Activated CD4-positive, alpha-beta T cell treated with anti-CD3 and anti-CD28 coated beads for 36 hours (primary cell): ENCODE data around the gene GCHFR. TPM values are rescaled to one million over a fixed set of nuclear protein-coding genes. Genes with fewer than 3 reads are reported as not detected.
A peak's percentile ranks its signal among the peaks of the same experiment; 100 is the strongest.

Source experiments
- ATAC-seq: fragments of 200-7000 bp; cut with Tn5 transposase; one replicate; pipeline ENCODE4 v1.10.0; 2021; ENCODE audit warnings: mild to moderate bottlenecking, moderate library complexity
- CTCF ChIA-PET: fragments of 350-600 bp; sonication (Branson Sonifier 250); formaldehyde crosslinking; loops from one replicate; lab custom pipeline; 2021; ENCODE audit warnings: antibody characterized with exemption; lab: Charles Lee
- POLR2A ChIA-PET: fragments of 350-600 bp; sonication (Branson Sonifier 250); formaldehyde crosslinking; loops from one replicate; lab custom pipeline; 2021; ENCODE audit warnings: antibody characterized with exemption, inconsistent platforms; lab: Charles Lee
- DNase-seq: peaks from one replicate; pipeline ENCODE4 v3.0.0-alpha.2; 2020
- H3K27ac Mint-ChIP-seq: one replicate; pipeline ENCODE4 v1.8.0; 2021; ENCODE audit warnings: mixed read lengths
- H3K27me3 Mint-ChIP-seq: one replicate; pipeline ENCODE4 v1.8.0; 2021; ENCODE audit warnings: mixed read lengths
- H3K36me3 Mint-ChIP-seq: one replicate; pipeline ENCODE4 v1.8.0; 2021; ENCODE audit warnings: low read depth, mixed read lengths
- H3K4me1 Mint-ChIP-seq: one replicate; pipeline ENCODE4 v1.8.0; 2021; ENCODE audit warnings: mixed read lengths
- H3K4me3 Mint-ChIP-seq: one replicate; pipeline ENCODE4 v1.8.0; 2021; ENCODE audit warnings: mild to moderate bottlenecking, moderate library complexity, mixed read lengths
- H3K9me3 Mint-ChIP-seq: one replicate; pipeline ENCODE4 v1.8.0; 2021; ENCODE audit warnings: low read depth, mixed read lengths
- intact Hi-C, 2 experiments: fragments of 100-400 bp; cut with DNase I in 1 of 2; cut with micrococcal nuclease in 1 of 2; formaldehyde crosslinking; loops; one replicate each; pipeline versions ENCODE4 v1.14.2 to v1.15.1; 2022 to 2024; cut with DNase I, micrococcal nuclease
- total RNA-seq, 2 experiments: library from RNA; stranded (reverse); gene quantifications; one replicate each; pipeline ENCODE4 v1.2.3, GENCODE V29; 2021

GCHFR gene
- total RNA-seq, 2 experiments from 2014 or later, result 32.8 to 41.1 TPM

DNA sequence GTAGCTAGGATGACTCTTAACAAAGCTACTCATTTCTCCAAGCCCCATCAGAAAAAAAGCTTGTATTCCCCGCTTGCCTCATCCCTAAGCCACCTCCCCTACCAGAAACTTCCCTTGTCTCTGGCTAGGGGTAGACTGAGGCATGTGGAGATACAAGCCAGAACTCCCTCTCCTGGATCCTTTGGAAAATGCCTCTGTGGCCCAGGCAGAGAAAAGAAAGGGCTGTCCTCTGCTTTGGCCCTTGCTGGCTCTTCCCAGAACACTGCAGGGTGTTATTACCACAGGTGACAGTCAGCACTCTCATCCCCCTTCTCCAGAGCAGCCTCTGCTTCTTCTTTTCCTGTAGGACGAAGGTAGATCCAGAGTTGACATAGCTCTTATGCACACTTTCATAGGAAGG, 24.0 kb upstream of the GCHFR start:
- Mint-ChIP-seq H3K4me1 (peaks cover 17% of the 10 kb centered on the region), H3K4me3 (no peak overlapping the region), H3K27me3 (no peaks in the 10 kb centered on the region), H3K27ac (no peak overlapping the region), H3K36me3 (peaks cover 42% of the 10 kb centered on the region), H3K9me3 (no peaks in the 10 kb centered on the region)
- DNase-seq (no peak), ATAC-seq (no peak)
- ChIA-PET POLR2A (interaction anchor here (0.5 to 0.6 kb wide), 2 partner anchors 99 to 490 kb away, joined by 3 to 4 read pairs; no protein-coding TSS in a partner anchor), CTCF (interaction anchor here (0.7 to 1.8 kb wide), 6 partner anchors 9 to 46 kb away, joined by 3 to 9 read pairs (median 4); partner anchors contain the start of gene C15orf62)
- intact Hi-C loops, result loop anchor here in 1 of 2 experiments (10.0 kb wide), 1 partner anchor 155 kb away; the partner anchor contains the start of gene VPS18

DNA sequence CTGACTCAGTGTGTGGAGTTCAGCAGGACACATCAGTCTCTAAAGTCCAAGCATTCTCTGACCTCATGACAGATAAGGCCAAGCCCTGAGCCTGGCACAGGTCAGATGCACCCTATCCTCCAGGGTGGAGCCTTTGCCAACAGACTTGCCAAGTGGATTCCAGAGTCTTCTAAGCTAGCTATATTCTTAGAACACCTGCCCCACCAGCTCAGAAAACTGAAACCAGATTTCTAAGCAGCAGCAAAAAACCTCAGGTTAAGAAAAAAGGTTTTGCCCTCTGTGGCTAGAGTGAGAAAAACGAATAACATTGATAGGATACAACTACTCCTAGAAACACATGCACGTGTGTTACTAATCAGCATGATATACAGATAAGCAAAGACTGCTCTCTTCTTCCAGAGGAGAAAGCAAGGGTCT, 20.4 kb upstream of the GCHFR start:
- POLR2A ChIA-PET, result interaction anchor here (1.0 to 1.9 kb wide), 3 partner anchors 22 to 64 kb away, joined by 3 to 8 read pairs (median 5); partner anchors contain the start of genes DNAJC17, RAD51 and ZFYVE19
- peak; percentile 19 for DNase-seq
- H3K27ac Mint-ChIP-seq, result peak overlapping the region; percentile 59
- H3K27me3 Mint-ChIP-seq, result no peaks in the 10 kb centered on the region
- CTCF ChIA-PET, result interaction anchor here (0.7 to 2.6 kb wide), 9 partner anchors 8 to 154 kb away, joined by 3 to 10 read pairs (median 4); partner anchors contain the start of gene RAD51
- intact Hi-C loops, result loop anchor here in 1 of 2 experiments (10.0 kb wide), 1 partner anchor 151 kb away; the partner anchor contains the start of gene VPS18
- H3K4me3 Mint-ChIP-seq, result no peak overlapping the region
- H3K36me3 Mint-ChIP-seq, result peaks cover 38% of the 10 kb centered on the region
- peaks cover 25% of the 10 kb centered on the region for H3K4me1 Mint-ChIP-seq
- H3K9me3 Mint-ChIP-seq, result no peaks in the 10 kb centered on the region
- ATAC-seq, result peak; percentile 25

DNA sequence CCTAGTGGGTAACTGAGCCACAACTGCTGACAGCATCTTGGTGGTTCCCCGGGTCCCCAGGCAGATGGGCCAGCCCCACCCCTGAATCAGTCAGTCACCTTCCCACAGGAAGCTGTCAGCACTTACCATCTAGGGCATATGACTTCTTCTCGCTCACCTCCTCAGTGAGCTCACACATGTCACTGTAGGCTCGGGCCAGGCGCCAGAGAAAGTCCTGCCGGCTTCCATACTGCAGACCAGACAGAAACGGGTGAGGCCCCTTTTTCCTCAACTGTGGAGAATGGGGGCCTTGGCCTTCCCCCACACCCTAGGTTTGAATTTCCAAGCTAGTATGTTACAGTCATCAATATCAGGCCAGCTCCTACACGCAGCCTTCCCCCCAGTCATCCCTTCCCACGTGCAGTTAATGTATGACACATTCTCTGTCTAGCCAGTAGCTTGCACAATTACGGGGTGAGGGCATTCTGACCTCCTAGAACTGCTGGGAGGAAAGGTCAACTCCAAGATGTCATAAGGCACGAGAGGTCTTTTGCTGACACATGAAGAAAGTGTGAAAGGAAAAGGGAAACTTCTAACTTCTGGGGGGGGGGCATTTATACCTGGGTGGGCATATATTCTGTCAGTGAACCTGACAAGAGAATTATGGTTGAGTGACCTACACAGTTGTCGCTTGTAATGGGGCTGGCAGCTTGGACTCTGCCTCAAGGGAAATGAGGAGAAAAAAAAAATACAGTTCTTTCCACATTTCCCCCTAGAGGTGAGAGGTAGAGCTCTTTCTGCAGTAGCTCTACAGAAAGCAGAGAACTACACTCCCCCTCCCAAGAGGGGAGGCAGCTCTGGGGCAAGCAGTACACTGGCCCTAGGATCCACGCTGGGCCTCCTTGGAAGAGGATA, 19.7 kb upstream of the GCHFR start:
- Mint-ChIP-seq H3K36me3 (peaks cover 32% of the 10 kb centered on the region), H3K4me3 (peak overlapping the region; percentile 4)
- intact Hi-C loops, result loop anchor here (1.0 to 10.0 kb wide), 4 partner anchors 11 to 151 kb away; partner anchors contain the start of genes RAD51 (in 1 of the 2), RMDN3 (in 1 of the 2) and VPS18 (in 1 of the 2)

DNA sequence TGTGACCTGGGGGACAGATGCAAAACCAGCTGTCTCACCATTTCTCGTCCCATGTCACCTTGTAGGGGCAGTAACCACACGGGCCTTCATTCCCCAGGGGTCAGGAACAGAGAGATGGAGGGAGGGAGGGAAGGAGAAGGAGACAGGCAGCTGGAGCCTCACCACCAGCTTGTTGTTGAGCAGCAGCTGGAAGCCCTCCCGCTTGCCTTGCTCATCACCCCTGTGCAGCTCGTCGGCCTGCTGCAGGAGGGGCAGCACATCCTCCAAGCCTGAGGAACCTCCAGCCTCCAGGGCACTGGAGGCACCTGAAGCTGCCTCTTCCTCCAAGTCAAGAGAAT, 19.1 kb upstream of the GCHFR start:
- peaks cover 37% of the 10 kb centered on the region for H3K36me3 Mint-ChIP-seq
- no peak overlapping the region for H3K4me3 Mint-ChIP-seq
- ChIA-PET POLR2A (interaction anchor here (0.6 to 1.9 kb wide), 2 partner anchors 18 to 21 kb away, joined by 5 to 8 read pairs; no protein-coding TSS in a partner anchor), CTCF (interaction anchor here (0.6 to 2.6 kb wide), 10 partner anchors 9 to 159 kb away, joined by 3 to 10 read pairs (median 6); partner anchors contain the start of genes RAD51 and VPS18)
- peaks cover 25% of the 10 kb centered on the region for H3K4me1 Mint-ChIP-seq
- H3K9me3 Mint-ChIP-seq, result no peaks in the 10 kb centered on the region
- DNase-seq (no peak), ATAC-seq (no peak)
- intact Hi-C loops, result loop anchor here (1.0 to 10.0 kb wide), 4 partner anchors 11 to 150 kb away; partner anchors contain the start of genes RAD51 (in 1 of the 2), RMDN3 (in 1 of the 2) and VPS18 (in 1 of the 2)
- no peaks in the 10 kb centered on the region for H3K27me3 Mint-ChIP-seq
- H3K27ac Mint-ChIP-seq, result no peak overlapping the region

More for the DNA sequence above, 19.7 kb upstream of the GCHFR start:
- Mint-ChIP-seq H3K9me3 (no peaks in the 10 kb centered on the region), H3K27ac (peak overlapping the region; percentile 71), H3K4me1 (peaks cover 25% of the 10 kb centered on the region), H3K27me3 (no peaks in the 10 kb centered on the region)
- POLR2A ChIA-PET, result interaction anchor here (0.5 to 1.9 kb wide), 6 partner anchors 12 to 1186 kb away, joined by 3 to 8 read pairs (median 4); partner anchors contain the start of genes DNAJC17, RAD51 and ZFYVE19
- ATAC-seq (peak; percentile 93), DNase-seq (peak; percentile 82)
- CTCF ChIA-PET, result interaction anchor here (0.6 to 2.6 kb wide), 15 partner anchors 9 to 160 kb away, joined by 3 to 10 read pairs (median 4); partner anchors contain the start of genes RAD51 and VPS18

DNA sequence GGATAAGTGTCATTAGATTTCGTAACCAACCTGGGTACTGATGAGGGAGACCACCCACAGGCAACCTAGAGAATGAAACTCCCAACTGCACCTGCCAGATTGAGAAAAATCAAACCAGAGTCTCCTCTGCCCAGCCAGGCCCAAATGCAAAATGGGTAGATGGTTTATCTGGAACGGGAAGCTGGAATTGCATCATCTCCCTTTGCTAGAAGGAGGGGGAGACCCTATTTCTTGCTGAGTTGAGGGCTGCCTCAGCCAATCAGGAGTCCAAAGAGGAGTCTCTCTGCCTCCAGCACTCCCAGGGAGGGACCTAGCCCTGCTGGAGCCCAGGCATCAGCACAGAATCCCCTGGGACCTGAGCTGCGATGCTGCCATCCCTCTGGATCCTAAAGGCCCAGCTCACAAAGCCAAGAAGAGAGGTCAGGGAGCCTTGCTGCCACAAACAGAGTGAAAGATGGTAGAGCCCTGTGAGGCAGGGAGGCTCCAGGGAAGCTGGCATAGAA, 16.9 kb upstream of the GCHFR start:
- peak overlapping the region; percentile 13 for H3K27ac Mint-ChIP-seq
- peaks cover 30% of the 10 kb centered on the region for H3K4me1 Mint-ChIP-seq
- intact Hi-C loops, result loop anchor here (1.0 to 10.0 kb wide), 3 partner anchors 35 to 148 kb away; partner anchors contain the start of gene VPS18 (in 1 of the 2)
- ATAC-seq, result no peak
- CTCF ChIA-PET, result interaction anchor here (0.6 to 2.3 kb wide), 5 partner anchors 11 to 125 kb away, joined by 3 to 5 read pairs (median 3); no protein-coding TSS in a partner anchor
- DNase-seq, result no peak
- H3K27me3 Mint-ChIP-seq, result no peaks in the 10 kb centered on the region
- POLR2A ChIA-PET, result no interaction called here
- peaks cover 45% of the 10 kb centered on the region for H3K36me3 Mint-ChIP-seq
- H3K4me3 Mint-ChIP-seq, result no peak overlapping the region
- no peaks in the 10 kb centered on the region for H3K9me3 Mint-ChIP-seq

GRCh38 chr15:40747685-40748631, 15.9 kb upstream of the GCHFR start:
- CTCF ChIA-PET, result interaction anchor here (1.1 to 2.3 kb wide), 3 partner anchors 34 to 124 kb away, joined by 3 to 5 read pairs (median 3); no protein-coding TSS in a partner anchor
- no peaks in the 10 kb centered on the region for H3K27me3 Mint-ChIP-seq
- H3K4me3 Mint-ChIP-seq, result no peak overlapping the region
- ATAC-seq (no peak), DNase-seq (no peak)
- peaks cover 37% of the 10 kb centered on the region for H3K4me1 Mint-ChIP-seq
- no peaks in the 10 kb centered on the region for H3K9me3 Mint-ChIP-seq
- H3K36me3 Mint-ChIP-seq, result peaks cover 45% of the 10 kb centered on the region
- intact Hi-C loops, result loop anchor here in 1 of 2 experiments (2.0 to 10.0 kb wide), 2 partner anchors 35 to 147 kb away; partner anchors contain the start of gene VPS18
- H3K27ac Mint-ChIP-seq, result no peak overlapping the region
- POLR2A ChIA-PET, result no interaction called here

GRCh38 chr15:40749151-40749630, 14.7 kb upstream of the GCHFR start:
- Mint-ChIP-seq H3K27ac (no peak overlapping the region), H3K36me3 (peaks cover 45% of the 10 kb centered on the region), H3K4me3 (no peak overlapping the region), H3K4me1 (peaks cover 38% of the 10 kb centered on the region), H3K9me3 (no peaks in the 10 kb centered on the region), H3K27me3 (no peaks in the 10 kb centered on the region)
- ChIA-PET POLR2A (no interaction called here), CTCF (interaction anchor here (0.6 kb wide), 1 partner anchor 490 kb away, joined by 3 read pairs; no protein-coding TSS in a partner anchor)
- ATAC-seq, result no peak
- intact Hi-C loops, result loop anchor here in 1 of 2 experiments (10.0 kb wide), 1 partner anchor 146 kb away; the partner anchor contains the start of gene VPS18
- no peak for DNase-seq

GRCh38 chr15:40750885-40751284, 13.0 kb upstream of the GCHFR start:
- CTCF ChIA-PET, result interaction anchor here (1.3 to 1.7 kb wide), 2 partner anchors 20 to 32 kb away, joined by 4 read pairs; no protein-coding TSS in a partner anchor
- DNase-seq, result no peak
- no peaks in the 10 kb centered on the region for H3K9me3 Mint-ChIP-seq
- no peaks in the 10 kb centered on the region for H3K27me3 Mint-ChIP-seq
- peaks cover 30% of the 10 kb centered on the region for H3K4me1 Mint-ChIP-seq
- POLR2A ChIA-PET, result no interaction called here
- intact Hi-C loops, result no loop called here
- no peak overlapping the region for H3K27ac Mint-ChIP-seq
- H3K4me3 Mint-ChIP-seq, result no peak overlapping the region
- peaks cover 39% of the 10 kb centered on the region for H3K36me3 Mint-ChIP-seq
- ATAC-seq, result no peak

GRCh38 chr15:40751745-40752144, 12.1 kb upstream of the GCHFR start:
- POLR2A ChIA-PET, result no interaction called here
- DNase-seq, result no peak
- Mint-ChIP-seq H3K9me3 (no peaks in the 10 kb centered on the region), H3K36me3 (peaks cover 39% of the 10 kb centered on the region), H3K4me3 (no peak overlapping the region), H3K27me3 (no peaks in the 10 kb centered on the region), H3K27ac (no peak overlapping the region), H3K4me1 (peaks cover 29% of the 10 kb centered on the region)
- intact Hi-C loops, result no loop called here
- CTCF ChIA-PET, result interaction anchor here (0.6 to 1.7 kb wide), 4 partner anchors 13 to 1829 kb away, joined by 3 to 5 read pairs (median 4); no protein-coding TSS in a partner anchor
- no peak for ATAC-seq
